ENCODE measurements around the gene HCK.

DNA sequence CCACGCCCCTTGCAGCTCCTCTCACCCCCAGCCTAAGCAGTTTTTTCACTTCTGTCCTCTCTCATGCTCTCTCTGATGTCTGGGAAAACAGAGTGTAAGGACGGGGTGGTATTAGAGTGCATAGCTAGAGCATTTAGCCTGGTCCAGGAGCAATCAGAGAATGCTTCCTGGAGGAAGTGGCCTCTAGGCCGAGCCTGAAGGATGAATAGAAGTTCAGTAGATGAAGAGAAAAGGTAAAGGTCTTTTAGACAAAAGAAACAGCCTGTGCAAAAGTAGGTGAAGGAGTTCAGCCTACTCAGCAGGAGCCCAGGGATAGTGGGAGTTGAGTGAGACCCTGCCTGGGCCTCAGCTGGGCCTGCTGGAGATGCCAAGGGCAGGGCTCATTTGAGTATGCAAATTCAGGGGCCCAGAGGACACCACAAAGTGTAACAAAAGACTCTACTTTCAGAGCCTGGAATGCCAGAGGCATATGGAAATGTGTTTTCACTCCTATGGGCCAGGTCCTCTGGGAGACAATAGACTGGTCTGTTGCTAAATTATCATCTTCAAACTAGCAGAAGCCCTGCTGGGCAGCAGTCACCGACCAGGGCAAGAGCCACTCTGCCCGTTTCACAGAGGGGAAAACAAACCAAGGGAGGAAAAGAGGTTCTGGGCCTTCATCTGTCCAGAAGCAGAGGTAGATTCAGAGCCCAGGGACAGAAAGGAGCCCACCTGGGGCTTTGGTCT lies 37.8 kb downstream of the HCK start:
- TF ChIP-seq, protein P1, sequence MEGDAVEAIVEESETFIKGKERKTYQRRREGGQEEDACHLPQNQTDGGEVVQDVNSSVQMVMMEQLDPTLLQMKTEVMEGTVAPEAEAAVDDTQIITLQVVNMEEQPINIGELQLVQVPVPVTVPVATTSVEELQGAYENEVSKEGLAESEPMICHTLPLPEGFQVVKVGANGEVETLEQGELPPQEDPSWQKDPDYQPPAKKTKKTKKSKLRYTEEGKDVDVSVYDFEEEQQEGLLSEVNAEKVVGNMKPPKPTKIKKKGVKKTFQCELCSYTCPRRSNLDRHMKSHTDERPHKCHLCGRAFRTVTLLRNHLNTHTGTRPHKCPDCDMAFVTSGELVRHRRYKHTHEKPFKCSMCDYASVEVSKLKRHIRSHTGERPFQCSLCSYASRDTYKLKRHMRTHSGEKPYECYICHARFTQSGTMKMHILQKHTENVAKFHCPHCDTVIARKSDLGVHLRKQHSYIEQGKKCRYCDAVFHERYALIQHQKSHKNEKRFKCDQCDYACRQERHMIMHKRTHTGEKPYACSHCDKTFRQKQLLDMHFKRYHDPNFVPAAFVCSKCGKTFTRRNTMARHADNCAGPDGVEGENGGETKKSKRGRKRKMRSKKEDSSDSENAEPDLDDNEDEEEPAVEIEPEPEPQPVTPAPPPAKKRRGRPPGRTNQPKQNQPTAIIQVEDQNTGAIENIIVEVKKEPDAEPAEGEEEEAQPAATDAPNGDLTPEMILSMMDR (IDR thresholded peaks at IDR 0.05 in 4 of 5, conservative IDR thresholded peaks at IDR 0.05 in 1 of 5): no peak
- no peak for TF ChIP-seq POLR2A (IDR thresholded peaks at IDR 0.05)
